SK-N-SH treated with all-trans-retinoic acid at 6 μM for 48 hours (cell line): ENCODE measurements around the gene POU2AF2.

ENCODE experiments used
- ARNTL ChIP-seq: fragments of 450-650 bp; formaldehyde crosslinking; IDR thresholded peaks from 2 replicates; pipeline ENCODE4 v1.5.0; 2020; ENCODE audit warnings: low read depth, mild to moderate bottlenecking, moderate library complexity, borderline replicate concordance
- BACH2 ChIP-seq: fragments of 250-450 bp; sonication (Bioruptor Pico); IDR thresholded peaks from 2 replicates; pipeline ENCODE4 v1.9.0; 2021; ENCODE audit warnings: mild to moderate bottlenecking, borderline replicate concordance
- CSDC2 ChIP-seq: fragments of 250-450 bp; sonication (Bioruptor Pico); IDR thresholded peaks from 2 replicates; pipeline ENCODE4 v1.5.0; 2020; ENCODE audit warnings: mild to moderate bottlenecking, moderate library complexity
- GLIS3 ChIP-seq: fragments of 250-450 bp; sonication (Bioruptor Pico); IDR thresholded peaks from 2 replicates; pipeline ENCODE4 v1.5.0; 2020; ENCODE audit warnings: mild to moderate bottlenecking, moderate library complexity
- RARB ChIP-seq: fragments of 250-450 bp; sonication (Bioruptor Pico); IDR thresholded peaks from 2 replicates; pipeline ENCODE4 v1.8.0; 2021; ENCODE audit warnings: mild to moderate bottlenecking, moderate library complexity
- SNAI2 ChIP-seq: fragments of 250-450 bp; sonication (Bioruptor Pico); IDR thresholded peaks from 2 replicates; pipeline ENCODE4 v1.5.0; 2020; ENCODE audit warnings: mild to moderate bottlenecking, moderate library complexity
- ZC3H10 ChIP-seq: fragments of 250-450 bp; sonication (Bioruptor Pico); IDR thresholded peaks from 2 replicates; pipeline ENCODE4 v1.5.1; 2021; ENCODE audit warnings: mild to moderate bottlenecking, moderate library complexity
- ZFP30 ChIP-seq: fragments of 450-650 bp; formaldehyde crosslinking; IDR thresholded peaks from 2 replicates; pipeline ENCODE4 v1.5.0; 2022; ENCODE audit warnings: mild to moderate bottlenecking, moderate library complexity
- TF ChIP-seq, protein P1 (sequence below): fragments of 250-450 bp; sonication (Bioruptor Pico); IDR thresholded peaks from 2 replicates; pipeline ENCODE4 v1.5.1; 2021; ENCODE audit warnings: mild to moderate bottlenecking, moderate library complexity

DNA sequence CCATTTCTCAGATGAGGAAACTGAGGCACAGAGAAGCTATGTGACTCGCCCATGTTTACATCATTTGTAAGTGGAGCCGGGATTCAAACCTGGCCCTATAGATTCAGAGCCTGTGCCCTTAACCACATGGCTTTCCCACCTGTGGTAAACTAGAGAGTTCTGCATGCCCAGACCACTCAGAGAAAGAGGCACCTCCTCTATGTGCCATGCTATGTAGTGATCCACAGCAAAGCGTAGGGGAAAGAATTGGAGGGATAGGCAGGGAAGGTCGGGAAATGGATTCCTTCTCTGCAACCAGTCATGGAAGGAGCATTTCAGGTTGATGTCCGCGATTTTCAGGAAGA lies 15.4 kb upstream of the POU2AF2 start:
- no peak for TF ChIP-seq SNAI2
- no peak for TF ChIP-seq ZFP30 (CRISPR knock-in tag)
- no peak for TF ChIP-seq ARNTL (CRISPR knock-in tag)
- TF ChIP-seq CSDC2 (CRISPR knock-in tag): no peak
- no peak for TF ChIP-seq BACH2
- no peak for TF ChIP-seq ZC3H10 (CRISPR knock-in tag)
- TF ChIP-seq, protein P1, sequence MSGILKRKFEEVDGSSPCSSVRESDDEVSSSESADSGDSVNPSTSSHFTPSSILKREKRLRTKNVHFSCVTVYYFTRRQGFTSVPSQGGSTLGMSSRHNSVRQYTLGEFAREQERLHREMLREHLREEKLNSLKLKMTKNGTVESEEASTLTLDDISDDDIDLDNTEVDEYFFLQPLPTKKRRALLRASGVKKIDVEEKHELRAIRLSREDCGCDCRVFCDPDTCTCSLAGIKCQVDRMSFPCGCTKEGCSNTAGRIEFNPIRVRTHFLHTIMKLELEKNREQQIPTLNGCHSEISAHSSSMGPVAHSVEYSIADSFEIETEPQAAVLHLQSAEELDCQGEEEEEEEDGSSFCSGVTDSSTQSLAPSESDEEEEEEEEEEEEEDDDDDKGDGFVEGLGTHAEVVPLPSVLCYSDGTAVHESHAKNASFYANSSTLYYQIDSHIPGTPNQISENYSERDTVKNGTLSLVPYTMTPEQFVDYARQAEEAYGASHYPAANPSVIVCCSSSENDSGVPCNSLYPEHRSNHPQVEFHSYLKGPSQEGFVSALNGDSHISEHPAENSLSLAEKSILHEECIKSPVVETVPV (CRISPR knock-in tag): no peak
- TF ChIP-seq GLIS3 (CRISPR knock-in tag): no peak
- TF ChIP-seq RARB (CRISPR knock-in tag): no peak
